Astrocyte (in vitro differentiated cells and primary cell): ENCODE data around the gene SPATA2. TPM values are rescaled to one million over a fixed set of nuclear protein-coding genes. Genes with fewer than 3 reads are reported as not detected.

Source experiments
- DNase-seq: peaks from one replicate; pipeline ENCODE4 v3.0.0-alpha.2; 2010; ENCODE audit warnings: low read depth
- FAIRE-seq: peaks from 2 replicates; lab custom pipeline; 2011; peaks lifted over from hg19 to GRCh38; lab: Jason Lieb, UNC
- H2AFZ ChIP-seq: 2 replicates; pipeline ENCODE4 v1.6.0; 2012; ENCODE audit warnings: low read depth, low read length, inconsistent platforms
- H3K27ac ChIP-seq: 2 replicates; pipeline ENCODE4 v1.5.1; 2011; ENCODE audit warnings: low read depth, low read length, inconsistent platforms
- H3K27me3 ChIP-seq: 2 replicates; pipeline ENCODE4 v1.6.0; 2011; ENCODE audit warnings: low read length, inconsistent platforms; ENCODE audit not compliant: insufficient read depth
- H3K36me3 ChIP-seq: 2 replicates; pipeline ENCODE4 v1.5.1; 2011; ENCODE audit warnings: low read length, inconsistent platforms; ENCODE audit not compliant: insufficient read depth
- H3K4me1 ChIP-seq: 2 replicates; pipeline ENCODE4 v1.5.1; 2011; ENCODE audit warnings: low read length, inconsistent platforms; ENCODE audit not compliant: insufficient read depth
- H3K4me2 ChIP-seq: 2 replicates; pipeline ENCODE4 v1.6.0; 2012; ENCODE audit warnings: low read length, inconsistent platforms
- H3K4me3 ChIP-seq: 2 replicates; pipeline ENCODE4 v1.5.1; 2011; ENCODE audit warnings: low read depth, mild to moderate bottlenecking, low read length, inconsistent platforms; ENCODE audit not compliant: insufficient read depth
- H3K79me2 ChIP-seq: 2 replicates; pipeline ENCODE4 v1.6.0; 2012; ENCODE audit warnings: mild to moderate bottlenecking, low read length, inconsistent platforms; ENCODE audit not compliant: insufficient read depth
- H3K9ac ChIP-seq: 2 replicates; pipeline ENCODE4 v1.6.0; 2012; ENCODE audit warnings: mild to moderate bottlenecking, low read length, inconsistent platforms
- H3K9me3 ChIP-seq: 2 replicates; pipeline ENCODE4 v1.5.1; 2012; ENCODE audit warnings: low read depth, mild to moderate bottlenecking, low read length, inconsistent platforms; ENCODE audit not compliant: insufficient read depth
- H4K20me1 ChIP-seq: 2 replicates; pipeline ENCODE4 v1.6.0; 2012; ENCODE audit warnings: low read length, inconsistent platforms; ENCODE audit not compliant: insufficient read depth
- H3K27ac Mint-ChIP-seq: one replicate; pipeline ENCODE4 v1.8.0; 2021; ENCODE audit warnings: mild to moderate bottlenecking, mixed read lengths; ENCODE audit not compliant: unreplicated experiment
- H3K27me3 Mint-ChIP-seq: one replicate; pipeline ENCODE4 v1.8.0; 2021; ENCODE audit warnings: low read depth, mixed read lengths; ENCODE audit not compliant: unreplicated experiment
- H3K36me3 Mint-ChIP-seq: one replicate; pipeline ENCODE4 v1.8.0; 2021; ENCODE audit warnings: low read depth, mixed read lengths; ENCODE audit not compliant: unreplicated experiment
- H3K4me1 Mint-ChIP-seq: one replicate; pipeline ENCODE4 v1.8.0; 2021; ENCODE audit warnings: low read depth, mixed read lengths; ENCODE audit not compliant: unreplicated experiment
- H3K4me3 Mint-ChIP-seq: one replicate; pipeline ENCODE4 v1.8.0; 2021; ENCODE audit warnings: mild to moderate bottlenecking, moderate library complexity, mixed read lengths; ENCODE audit not compliant: unreplicated experiment
- H3K9me3 Mint-ChIP-seq: one replicate; pipeline ENCODE4 v1.8.0; 2021; ENCODE audit warnings: mild to moderate bottlenecking, mixed read lengths; ENCODE audit not compliant: unreplicated experiment
- CTCF ChIP-seq: IDR thresholded peaks from 2 replicates; pipeline ENCODE4 v1.5.1; 2011; ENCODE audit warnings: low read depth, mild to moderate bottlenecking, inconsistent platforms, low read length, moderate library complexity; ENCODE audit not compliant: insufficient read depth
- EZH2 ChIP-seq: IDR thresholded peaks from 2 replicates; pipeline ENCODE4 v1.6.1; 2012; ENCODE audit warnings: mild to moderate bottlenecking, low read length, inconsistent platforms; ENCODE audit not compliant: insufficient read depth
- total RNA-seq: library from RNA; stranded (reverse); gene quantifications from 2 replicates; pipeline ENCODE4 v1.2.1, GENCODE V29; 2021

The SPATA2 gene
- total RNA-seq, 1 donor from 2014 or later = 7.3 TPM

- no peak overlapping the region for H3K4me2 ChIP-seq
- DNase-seq (peak; percentile 52), FAIRE-seq (no peak)
- H3K27ac ChIP-seq = no peak overlapping the region
- no peaks in the 10 kb centered on the region for H3K9me3 ChIP-seq
- H3K4me1 ChIP-seq = no peaks in the 10 kb centered on the region
- Mint-ChIP-seq H3K36me3 (peaks cover 7% of the 10 kb centered on the region), H3K4me3 (no peak overlapping the region), H3K27me3 (no peaks in the 10 kb centered on the region), H3K27ac (no peak overlapping the region), H3K4me1 (peaks cover 5% of the 10 kb centered on the region), H3K9me3 (no peaks in the 10 kb centered on the region)
- no peaks in the 10 kb centered on the region for H3K27me3 ChIP-seq
- no peak overlapping the region for H3K4me3 ChIP-seq
- H3K36me3 ChIP-seq = peaks cover 3% of the 10 kb centered on the region
- no peak overlapping the region for H3K9ac ChIP-seq
- H2AFZ ChIP-seq = no peak overlapping the region
- no peaks in the 10 kb centered on the region for H4K20me1 ChIP-seq
- no peaks in the 10 kb centered on the region for H3K79me2 ChIP-seq
- TF ChIP-seq CTCF (no peak), EZH2 (no peak)
Observed at GRCh38 chr20:49880177-49880576, 35.2 kb downstream of the SPATA2 start.

- Mint-ChIP-seq H3K36me3 (peaks cover 8% of the 10 kb centered on the region), H3K9me3 (no peaks in the 10 kb centered on the region), H3K4me1 (peaks cover 5% of the 10 kb centered on the region), H3K27me3 (no peaks in the 10 kb centered on the region), H3K4me3 (no peak overlapping the region), H3K27ac (no peak overlapping the region)
- Histone ChIP-seq H3K4me1 (no peaks in the 10 kb centered on the region), H3K9me3 (no peaks in the 10 kb centered on the region), H3K27ac (no peak overlapping the region), H3K27me3 (no peaks in the 10 kb centered on the region), H3K4me3 (no peak overlapping the region), H3K4me2 (no peak overlapping the region), H3K79me2 (no peaks in the 10 kb centered on the region), H3K9ac (no peak overlapping the region), H2AFZ (no peak overlapping the region), H3K36me3 (peaks cover 3% of the 10 kb centered on the region), H4K20me1 (no peaks in the 10 kb centered on the region)
- FAIRE-seq = no peak
- no peak for DNase-seq
- TF ChIP-seq EZH2 (no peak), CTCF (no peak)
Observed at GRCh38 chr20:49878977-49879376, 36.4 kb downstream of the SPATA2 start.

- no peaks in the 10 kb centered on the region for H3K9me3 Mint-ChIP-seq
- no peak overlapping the region for H3K4me3 ChIP-seq
- H3K27ac Mint-ChIP-seq = no peak overlapping the region
- H3K4me1 Mint-ChIP-seq = peaks cover 2% of the 10 kb centered on the region
- no peaks in the 10 kb centered on the region for H3K27me3 ChIP-seq
- no peak overlapping the region for H3K4me3 Mint-ChIP-seq
- no peak overlapping the region for H3K4me2 ChIP-seq
- no peaks in the 10 kb centered on the region for H3K9me3 ChIP-seq
- H3K27me3 Mint-ChIP-seq = no peaks in the 10 kb centered on the region
- H2AFZ ChIP-seq = no peak overlapping the region
- H4K20me1 ChIP-seq = no peaks in the 10 kb centered on the region
- H3K79me2 ChIP-seq = no peaks in the 10 kb centered on the region
- TF ChIP-seq EZH2 (no peak), CTCF (no peak)
- no peak overlapping the region for H3K27ac ChIP-seq
- no peak overlapping the region for H3K9ac ChIP-seq
- DNase-seq (peak; percentile 17), FAIRE-seq (no peak)
- no peaks in the 10 kb centered on the region for H3K4me1 ChIP-seq
- H3K36me3 Mint-ChIP-seq = peaks cover 7% of the 10 kb centered on the region
- H3K36me3 ChIP-seq = peaks cover 3% of the 10 kb centered on the region
Observed at GRCh38 chr20:49877386-49877921, 37.9 kb downstream of the SPATA2 start.
